Right hindlimb (tissue), 1 donor: ENCODE results near the gene MIX23.

Experiments
- DNase-seq: peaks from one replicate; pipeline ENCODE4 v3.0.0-alpha.2; 2018

Gene MIX23

GRCh38 chr3:122343654-122344053 lies 39.4 kb downstream of the MIX23 start:
- DNase-seq = no peak

GRCh38 chr3:122342803-122343202 lies 40.2 kb downstream of the MIX23 start:
- DNase-seq = no peak

- no peak for DNase-seq
Measured at GRCh38 chr3:122332551-122332950, 50.5 kb downstream of the MIX23 start.

GRCh38 chr3:122331886-122332285 lies 51.1 kb downstream of the MIX23 start:
- no peak for DNase-seq

GRCh38 chr3:122325769-122326168 lies 57.3 kb downstream of the MIX23 start:
- no peak for DNase-seq

- no peak for DNase-seq
Measured at GRCh38 chr3:122324871-122325323, 58.1 kb downstream of the MIX23 start, which contains the start of gene CSTA. CSTA (plus strand) TSS chr3:122325248; CDS start chr3:122325293, 45 bp downstream.

- no peak for DNase-seq
Measured at GRCh38 chr3:122322095-122323075, 60.6 kb downstream of the MIX23 start.

- no peak for DNase-seq
Measured at GRCh38 chr3:122318620-122319019, 64.4 kb downstream of the MIX23 start.

GRCh38 chr3:122316368-122316767 lies 66.7 kb downstream of the MIX23 start:
- DNase-seq = no peak

- DNase-seq = no peak
Measured at GRCh38 chr3:122315619-122316018, 67.4 kb downstream of the MIX23 start.

GRCh38 chr3:122314228-122314876 lies 68.7 kb downstream of the MIX23 start:
- DNase-seq = no peak

- DNase-seq = no peak
Measured at GRCh38 chr3:122313281-122313680, 69.8 kb downstream of the MIX23 start.

GRCh38 chr3:122312826-122313225 lies 70.2 kb downstream of the MIX23 start:
- DNase-seq = no peak

- no peak for DNase-seq
Measured at GRCh38 chr3:122310361-122310760, 72.7 kb downstream of the MIX23 start.
